ENCODE measurements around the gene PDE2A. TPM values are rescaled to one million over a fixed set of nuclear protein-coding genes. Genes with fewer than 3 reads are reported as not detected.
A peak's percentile ranks its signal among the peaks of the same experiment; 100 is the strongest.

Gene PDE2A
- total and polyA plus RNA-seq, 11 donors = 16.8 to 53.7 (median 23.7) TPM

GRCh38 chr11:72671152-72672099 lies 2.8 kb downstream of the PDE2A start:
- H3K27me3 ChIP-seq = peaks cover 10 to 55% (median 32%) of the 10 kb centered on the region in 9 donors
- 51 to 67% (median 54%) methylated on average over 8 of the region's 8 CpGs for WGBS, 4 donors
- ATAC-seq = no peak

GRCh38 chr11:72670041-72670440 lies 4.2 kb downstream of the PDE2A start:
- DNase-seq (no peak), ATAC-seq (no peak)
- 65 to 70% (median 66%) methylated on average over 4 of the region's 4 CpGs for WGBS, 4 donors
- Histone ChIP-seq H3K27me3 (peaks cover 4 to 41% (median 19%) of the 10 kb centered on the region in 9 donors), H3K4me3 (no peak overlapping the region), H3K4me1 (peaks cover 0 to 22% (median 6%) of the 10 kb centered on the region in 12 donors), H3K9me3 (peaks cover 0 to 12% (median 2%) of the 10 kb centered on the region in 12 donors), H3K27ac (no peak overlapping the region), H3K36me3 (no peaks in the 10 kb centered on the region)
- TF ChIP-seq POLR2A (IDR thresholded peaks at IDR 0.05) (no peak), CTCF (IDR thresholded peaks at IDR 0.05) (no peak)
- intact Hi-C loops (cut with DNase I) = loop anchor here in 2 of 10 donors (10.0 kb wide), 1 partner anchor 195 kb away; no protein-coding TSS in a partner anchor

More at GRCh38 chr11:72671152-72672099, 2.8 kb downstream of the PDE2A start:
- DNase-seq = no peak
- Histone ChIP-seq H3K36me3 (no peaks in the 10 kb centered on the region), H3K27ac (no peak overlapping the region), H3K4me3 (no peak overlapping the region), H3K4me1 (peaks cover 0 to 22% (median 6%) of the 10 kb centered on the region in 12 donors), H3K9me3 (peaks cover 0 to 12% (median 2%) of the 10 kb centered on the region in 12 donors)
- intact Hi-C loops (cut with DNase I) = loop anchor here in 2 of 10 donors (10.0 kb wide), 1 partner anchor 197 kb away; no protein-coding TSS in a partner anchor
- TF ChIP-seq CTCF (IDR thresholded peaks at IDR 0.05) (no peak), POLR2A (IDR thresholded peaks at IDR 0.05) (no peak)

- ATAC-seq (peak in 1 of 4 donors; percentile 36), DNase-seq (no peak)
- 39 to 46% (median 43%) methylated on average over 8 of the region's 8 CpGs for WGBS, 4 donors
- Histone ChIP-seq H3K4me3 (no peak overlapping the region), H3K4me1 (peaks cover 0 to 22% (median 6%) of the 10 kb centered on the region in 12 donors), H3K27me3 (peaks cover 1 to 36% (median 14%) of the 10 kb centered on the region in 9 donors), H3K27ac (no peak overlapping the region), H3K36me3 (no peaks in the 10 kb centered on the region), H3K9me3 (peaks cover 0 to 12% (median 2%) of the 10 kb centered on the region in 12 donors)
- TF ChIP-seq CTCF (IDR thresholded peaks at IDR 0.05) = no peak
- TF ChIP-seq POLR2A (IDR thresholded peaks at IDR 0.05) = no peak
- intact Hi-C loops (cut with DNase I) = no loop called here
Measured at GRCh38 chr11:72669527-72669926, 4.7 kb downstream of the PDE2A start.

Measured in heart left ventricle (tissue), 16 donors.